Measurements from ENCODE around the gene TVP23C. TPM values are rescaled to one million over a fixed set of nuclear protein-coding genes. Genes with fewer than 3 reads are reported as not detected.

The TVP23C gene
- total RNA-seq, 1 experiment from 2014 or later, result 14.1 TPM

DNA sequence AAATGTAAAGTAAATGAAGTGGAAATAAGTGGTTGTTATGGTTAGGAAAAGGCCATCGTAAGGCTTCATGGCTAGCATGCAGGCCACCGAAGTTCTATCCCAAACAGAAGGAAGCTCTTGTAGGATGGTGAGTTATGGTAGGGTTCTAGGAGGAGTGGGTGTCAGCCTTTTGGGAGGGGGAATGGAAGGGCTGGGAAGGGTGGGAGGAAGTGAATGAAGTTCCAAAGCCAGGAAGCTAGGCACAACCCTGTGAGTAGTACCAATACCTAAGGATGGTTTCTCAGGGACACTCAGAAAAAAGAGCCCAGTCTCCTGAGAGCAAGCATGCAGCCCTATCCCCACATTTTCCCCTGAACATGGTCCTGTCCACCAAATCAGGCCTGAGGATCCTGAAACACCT, 59.6 kb downstream of the TVP23C start (continued):
- TF ChIP-seq ZNF274 (IDR thresholded peaks at IDR 0.05; ENCODE audit: low read depth, low read length), result no peak
- TF ChIP-seq, protein P1, sequence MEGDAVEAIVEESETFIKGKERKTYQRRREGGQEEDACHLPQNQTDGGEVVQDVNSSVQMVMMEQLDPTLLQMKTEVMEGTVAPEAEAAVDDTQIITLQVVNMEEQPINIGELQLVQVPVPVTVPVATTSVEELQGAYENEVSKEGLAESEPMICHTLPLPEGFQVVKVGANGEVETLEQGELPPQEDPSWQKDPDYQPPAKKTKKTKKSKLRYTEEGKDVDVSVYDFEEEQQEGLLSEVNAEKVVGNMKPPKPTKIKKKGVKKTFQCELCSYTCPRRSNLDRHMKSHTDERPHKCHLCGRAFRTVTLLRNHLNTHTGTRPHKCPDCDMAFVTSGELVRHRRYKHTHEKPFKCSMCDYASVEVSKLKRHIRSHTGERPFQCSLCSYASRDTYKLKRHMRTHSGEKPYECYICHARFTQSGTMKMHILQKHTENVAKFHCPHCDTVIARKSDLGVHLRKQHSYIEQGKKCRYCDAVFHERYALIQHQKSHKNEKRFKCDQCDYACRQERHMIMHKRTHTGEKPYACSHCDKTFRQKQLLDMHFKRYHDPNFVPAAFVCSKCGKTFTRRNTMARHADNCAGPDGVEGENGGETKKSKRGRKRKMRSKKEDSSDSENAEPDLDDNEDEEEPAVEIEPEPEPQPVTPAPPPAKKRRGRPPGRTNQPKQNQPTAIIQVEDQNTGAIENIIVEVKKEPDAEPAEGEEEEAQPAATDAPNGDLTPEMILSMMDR (IDR thresholded peaks at IDR 0.05 in 2 of 3, conservative IDR thresholded peaks at IDR 0.05 in 1 of 3; ENCODE audit: borderline replicate concordance in 1 of 3, insufficient read depth in 1 of 3, low read depth in 2 of 3, low read length in 2 of 3), result no peak
- TF ChIP-seq, protein P2, sequence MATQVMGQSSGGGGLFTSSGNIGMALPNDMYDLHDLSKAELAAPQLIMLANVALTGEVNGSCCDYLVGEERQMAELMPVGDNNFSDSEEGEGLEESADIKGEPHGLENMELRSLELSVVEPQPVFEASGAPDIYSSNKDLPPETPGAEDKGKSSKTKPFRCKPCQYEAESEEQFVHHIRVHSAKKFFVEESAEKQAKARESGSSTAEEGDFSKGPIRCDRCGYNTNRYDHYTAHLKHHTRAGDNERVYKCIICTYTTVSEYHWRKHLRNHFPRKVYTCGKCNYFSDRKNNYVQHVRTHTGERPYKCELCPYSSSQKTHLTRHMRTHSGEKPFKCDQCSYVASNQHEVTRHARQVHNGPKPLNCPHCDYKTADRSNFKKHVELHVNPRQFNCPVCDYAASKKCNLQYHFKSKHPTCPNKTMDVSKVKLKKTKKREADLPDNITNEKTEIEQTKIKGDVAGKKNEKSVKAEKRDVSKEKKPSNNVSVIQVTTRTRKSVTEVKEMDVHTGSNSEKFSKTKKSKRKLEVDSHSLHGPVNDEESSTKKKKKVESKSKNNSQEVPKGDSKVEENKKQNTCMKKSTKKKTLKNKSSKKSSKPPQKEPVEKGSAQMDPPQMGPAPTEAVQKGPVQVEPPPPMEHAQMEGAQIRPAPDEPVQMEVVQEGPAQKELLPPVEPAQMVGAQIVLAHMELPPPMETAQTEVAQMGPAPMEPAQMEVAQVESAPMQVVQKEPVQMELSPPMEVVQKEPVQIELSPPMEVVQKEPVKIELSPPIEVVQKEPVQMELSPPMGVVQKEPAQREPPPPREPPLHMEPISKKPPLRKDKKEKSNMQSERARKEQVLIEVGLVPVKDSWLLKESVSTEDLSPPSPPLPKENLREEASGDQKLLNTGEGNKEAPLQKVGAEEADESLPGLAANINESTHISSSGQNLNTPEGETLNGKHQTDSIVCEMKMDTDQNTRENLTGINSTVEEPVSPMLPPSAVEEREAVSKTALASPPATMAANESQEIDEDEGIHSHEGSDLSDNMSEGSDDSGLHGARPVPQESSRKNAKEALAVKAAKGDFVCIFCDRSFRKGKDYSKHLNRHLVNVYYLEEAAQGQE (IDR thresholded peaks at IDR 0.05; ENCODE audit: low read depth), result no peak
- TF ChIP-seq ZFX (IDR thresholded peaks at IDR 0.05), result no peak

DNA sequence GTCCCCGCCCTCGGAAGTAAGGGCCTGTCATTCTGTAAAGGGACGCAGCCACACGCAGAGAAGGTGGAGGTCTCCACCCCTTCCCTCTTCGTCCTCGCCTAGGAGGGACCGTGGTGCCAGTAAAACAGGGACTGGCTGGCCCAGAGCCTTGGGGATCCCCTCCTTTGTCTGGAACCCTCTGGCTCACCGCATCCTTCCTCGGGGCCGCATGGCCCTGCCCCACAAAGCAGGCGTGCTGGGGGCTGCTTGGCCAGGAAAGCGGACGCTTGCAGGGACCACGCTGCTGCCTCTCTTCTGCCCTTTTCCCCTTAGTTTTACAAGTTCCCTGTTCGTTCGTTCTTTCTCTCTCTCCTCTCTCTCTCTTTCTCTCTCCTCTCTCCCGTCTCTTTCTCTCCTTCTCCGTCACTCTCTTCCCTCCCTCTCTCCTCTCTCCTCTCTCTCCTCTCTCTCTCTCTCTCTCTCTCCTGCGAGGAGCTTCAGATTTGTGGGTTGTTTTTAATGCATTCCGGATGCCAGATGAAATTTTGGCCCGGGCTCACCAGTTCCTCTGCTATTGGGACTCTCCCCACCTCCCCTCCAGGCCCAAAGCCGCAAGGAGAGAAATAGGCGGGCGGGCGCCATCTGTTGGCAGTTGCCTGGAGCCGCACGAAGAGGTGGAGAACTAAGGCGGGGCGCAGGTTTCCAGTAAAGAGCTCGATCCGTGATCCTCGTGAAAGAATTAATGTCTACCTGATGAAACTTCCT, 60.7 kb downstream of the TVP23C start:
- H3K27ac ChIP-seq (ENCODE audit: low read depth, low read length), result no peak overlapping the region
- H3K79me2 ChIP-seq (ENCODE audit: insufficient read depth, low read length), result no peaks in the 10 kb centered on the region
- no TSS peak for BruUV-seq (replicated peaks)
- H2AFZ ChIP-seq (ENCODE audit: low read depth, low read length, poor library complexity, severe bottlenecking), result no peak overlapping the region
- peak overlapping the region; percentile 40; the same call in 1 of the 2 replicates for H3K4me2 ChIP-seq (ENCODE audit: low read length)
- intact Hi-C loops (cut with micrococcal nuclease), result loop anchor here (1.0 kb wide), 1 partner anchor 242 kb away; no protein-coding TSS in a partner anchor
- H3K9me2 ChIP-seq (ENCODE audit: insufficient read depth), result no peaks in the 10 kb centered on the region
- H3K9me3 ChIP-seq (ENCODE audit: control insufficient read depth in 1 of 2, insufficient read depth in 1 of 2, low read depth in 1 of 2, low read length in 2 of 2), result no peaks in the 10 kb centered on the region
- CTCF ChIA-PET, result interaction anchor here (0.6 to 2.1 kb wide), 21 partner anchors 8 to 749 kb away, joined by 3 to 77 read pairs (median 4); no protein-coding TSS in a partner anchor
- POLR2A ChIA-PET, result no interaction called here
- no peak overlapping the region for H3K4me3 ChIP-seq (replicated peaks in 1 of 2; ENCODE audit: low read depth in 1 of 2, low read length in 2 of 2)
- no peaks in the 10 kb centered on the region for H4K20me1 ChIP-seq (ENCODE audit: insufficient read depth)
- DNase-seq (ENCODE audit: low read depth, low spot score) (peak; percentile 33), ATAC-seq (peak; percentile 95)
- H3K36me3 ChIP-seq (ENCODE audit: control insufficient read depth in 1 of 2, insufficient read depth in 2 of 2, low read length in 2 of 2), result no peaks in the 10 kb centered on the region
- RAD21 ChIA-PET (ENCODE audit: low non-redundant PET in 1 of 2, low total read pairs in 2 of 2, uncharacterized antibody in 2 of 2, unreplicated experiment in 2 of 2), result interaction anchor here (0.6 to 1.2 kb wide), 11 partner anchors 8 to 1499 kb away, joined by 3 to 6 read pairs (median 3); no protein-coding TSS in a partner anchor
- no peak overlapping the region for H3K9ac ChIP-seq (ENCODE audit: low read length)
- no peaks in the 10 kb centered on the region for H3K27me3 ChIP-seq (ENCODE audit: insufficient read depth, low read length)
- H3K4me1 ChIP-seq (ENCODE audit: control insufficient read depth in 1 of 2, insufficient read depth in 2 of 2, low read length in 2 of 2), result peaks cover 3 to 5% of the 10 kb centered on the region in 2 experiments; a peak in 3 of 4 replicates
- TF ChIP-seq ELF1 (IDR thresholded peaks at IDR 0.05; ENCODE audit: borderline replicate concordance, low read depth), result no peak
- TF ChIP-seq POLR2AphosphoS5 (IDR thresholded peaks at IDR 0.05; ENCODE audit: low read depth, low read length), result no peak
- TF ChIP-seq, protein P3, sequence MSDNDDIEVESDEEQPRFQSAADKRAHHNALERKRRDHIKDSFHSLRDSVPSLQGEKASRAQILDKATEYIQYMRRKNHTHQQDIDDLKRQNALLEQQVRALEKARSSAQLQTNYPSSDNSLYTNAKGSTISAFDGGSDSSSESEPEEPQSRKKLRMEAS (IDR thresholded peaks at IDR 0.05), result peak; percentile 29; the same call in 1 of the 2 replicates
- TF ChIP-seq POLR2A (IDR thresholded peaks at IDR 0.05; ENCODE audit: borderline replicate concordance, extremely low read depth, insufficient read depth, insufficient read length), result no peak
- no peak for TF ChIP-seq CBX3 (IDR thresholded peaks at IDR 0.05; ENCODE audit: low read depth)
- no peak for TF ChIP-seq EZH2phosphoT487 (IDR thresholded peaks at IDR 0.05; ENCODE audit: borderline replicate concordance)
- TF ChIP-seq, protein P1 (IDR thresholded peaks at IDR 0.05 in 2 of 3, conservative IDR thresholded peaks at IDR 0.05 in 1 of 3; ENCODE audit: borderline replicate concordance in 1 of 3, insufficient read depth in 1 of 3, low read depth in 2 of 3, low read length in 2 of 3), result peak; percentile 80 to 94 (median 90)
- TF ChIP-seq, protein P4, sequence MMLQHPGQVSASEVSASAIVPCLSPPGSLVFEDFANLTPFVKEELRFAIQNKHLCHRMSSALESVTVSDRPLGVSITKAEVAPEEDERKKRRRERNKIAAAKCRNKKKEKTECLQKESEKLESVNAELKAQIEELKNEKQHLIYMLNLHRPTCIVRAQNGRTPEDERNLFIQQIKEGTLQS (IDR thresholded peaks at IDR 0.05), result no peak
- TF ChIP-seq RAD21 (IDR thresholded peaks at IDR 0.05; ENCODE audit: low read depth), result peak; percentile 87
- TF ChIP-seq ZNF274 (IDR thresholded peaks at IDR 0.05; ENCODE audit: low read depth, low read length), result no peak
- no peak for TF ChIP-seq JUND (IDR thresholded peaks at IDR 0.05)

Data from HCT116 (cell line).